Left ventricle myocardium superior (tissue), 1 donor: Measurements from ENCODE around the gene ZNF45. TPM values are rescaled to one million over a fixed set of nuclear protein-coding genes. Genes with fewer than 3 reads are reported as not detected.
"Not testable (repeated sequence)": the region's sequence is repeated elsewhere in the genome, so short reads cannot be mapped to it uniquely, and the experiment has no call there.

Source experiments
- ATAC-seq: fragments of 200-7000 bp; cut with Tn5 transposase; one replicate; pipeline ENCODE4 v1.9.1; 2020; ENCODE audit warnings: mild to moderate bottlenecking, moderate library complexity
- DNase-seq: peaks from one replicate; pipeline ENCODE4 v3.0.0-alpha.2; 2020
- intact Hi-C: fragments of 100-400 bp; cut with micrococcal nuclease; formaldehyde crosslinking; loops from one replicate; pipeline ENCODE4 v1.11.0; 2022
- long read RNA-seq: library from polyadenylated mRNA; unstranded; transcript quantifications from one replicate; pipeline ENCODE4 v2.0.0, GENCODE V29; 2021
- total RNA-seq: library from RNA; stranded (reverse); fragmentation: NEBNext Ultra II Directional; extraction: Animal tissue kit (Norgen Biotek cat#: 25700); gene quantifications from one replicate; pipeline ENCODE4 v1.2.1, GENCODE V29; 2021
- donor health status: DM: no; HTN: yes; CAD: no; lungs with severe emphysema.

Gene ZNF45
- total RNA-seq = 8.9 TPM
- long read RNA-seq, partial matches to known transcripts = 0 of 7 reads
- long read RNA-seq, other reads (novel, unspliced or antisense) = 5 of 7 reads

DNA sequence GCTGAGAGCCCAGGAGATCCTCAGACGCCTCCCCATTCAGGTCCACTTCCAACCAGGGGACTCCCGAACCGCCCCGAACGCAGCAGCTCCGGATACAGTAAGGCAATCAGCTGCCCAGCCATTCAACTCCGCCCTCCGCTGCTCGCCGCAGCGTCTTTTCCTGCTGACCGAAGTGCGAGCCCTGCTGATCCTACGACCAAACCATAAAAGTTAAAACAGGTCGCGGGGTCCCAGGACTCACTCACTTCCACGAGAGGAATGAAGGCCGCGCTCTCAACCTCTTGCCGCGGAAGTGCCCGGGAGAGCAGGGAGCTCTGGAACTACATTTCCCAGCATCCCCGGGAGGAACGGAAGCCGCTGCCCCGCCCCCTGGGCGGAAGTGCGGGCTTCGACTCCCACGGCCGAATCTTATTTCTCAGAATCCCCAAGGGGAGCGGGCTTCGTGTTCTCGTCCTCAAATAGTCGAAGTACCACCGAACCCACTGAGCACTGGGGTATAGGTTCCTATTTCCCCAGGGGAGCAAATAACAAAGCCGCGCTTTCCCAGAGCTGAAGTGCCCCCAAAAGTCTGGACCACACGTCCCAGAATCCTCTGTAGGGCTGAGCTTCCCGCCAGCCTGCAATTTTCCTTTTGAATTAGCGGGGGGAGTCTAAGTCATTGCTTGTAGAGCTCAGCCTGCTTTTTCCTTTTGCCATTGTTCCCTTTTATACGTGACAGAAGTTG, at the start of gene ZNF45:
ZNF45 (minus strand) TSS at position 298 of the 724 bp plus-strand sequence. CDS start 13,097 bp downstream, outside the sequence.
- intact Hi-C loops = no loop called here
- DNase-seq (peak; percentile 90), ATAC-seq (peak; percentile 99)

GRCh38 chr19:43984687-43985000, 49.6 kb upstream of the ZNF45 start:
- DNase-seq (peak; percentile 34), ATAC-seq (peak; percentile 55)
- intact Hi-C loops = no loop called here

DNA sequence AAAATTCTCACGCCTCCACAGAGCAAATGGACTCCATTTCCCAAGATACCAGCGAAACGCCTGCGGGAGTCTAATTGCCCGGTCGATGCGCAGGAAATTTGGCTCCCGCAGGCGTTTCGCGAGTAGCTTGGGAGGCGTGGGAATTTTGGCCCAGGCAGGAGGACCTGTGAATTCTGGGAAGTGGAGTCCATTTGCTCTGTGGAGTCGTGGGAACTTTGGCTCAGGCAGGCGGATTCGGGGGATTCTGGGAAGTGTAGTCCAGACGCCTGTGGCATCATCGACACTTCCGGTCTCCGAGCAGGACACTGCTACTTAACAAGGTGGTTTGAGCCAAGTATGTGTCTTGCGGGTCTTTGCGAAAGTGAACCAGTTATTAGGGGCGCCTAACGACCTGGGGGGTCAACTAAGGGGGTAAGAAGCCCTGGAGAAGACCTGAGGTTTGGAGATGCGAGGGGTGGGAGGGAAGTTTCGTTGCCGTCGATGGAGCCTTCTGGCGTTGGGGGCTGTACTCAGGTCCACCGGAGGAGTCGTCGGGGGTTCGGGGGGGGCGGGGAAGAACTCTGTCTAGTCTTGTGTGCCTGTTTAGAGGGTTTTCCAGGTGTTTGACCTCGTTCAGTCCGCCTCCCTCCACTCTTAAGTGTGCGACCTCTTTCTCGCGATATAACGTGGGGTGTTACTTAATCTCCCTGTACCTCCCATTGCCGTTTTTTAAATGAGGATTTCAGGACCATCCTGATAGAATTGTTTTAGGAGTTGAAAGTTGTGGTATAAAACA, 49.0 kb upstream of the ZNF45 start, which contains the start of gene ZNF155:
ZNF155 (plus strand) TSS at position 277 of the 775 bp plus-strand sequence. CDS start 4,356 bp downstream, outside the sequence.
- peak; percentile 91 for DNase-seq
- ATAC-seq = peak; percentile 100
- intact Hi-C loops = no loop called here

DNA sequence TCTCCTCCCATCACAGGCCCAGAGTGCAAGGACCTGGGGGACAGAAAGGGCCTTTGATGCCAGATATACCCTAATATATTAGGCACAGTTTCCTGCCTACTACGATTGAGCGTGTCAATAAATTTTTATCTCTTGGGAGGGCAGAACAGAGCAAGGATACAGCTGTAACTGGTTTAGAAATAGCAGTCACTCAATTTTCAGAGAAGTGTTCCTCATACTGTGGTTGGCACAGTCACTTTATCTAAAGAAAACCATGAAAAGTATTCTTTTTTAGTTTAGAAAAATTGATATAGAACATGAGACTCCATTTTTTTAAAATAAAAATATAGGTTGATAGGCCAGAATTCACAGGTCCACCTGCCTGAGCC, 48.4 kb upstream of the ZNF45 start:
- intact Hi-C loops = no loop called here
- ATAC-seq (no peak), DNase-seq (no peak)

GRCh38 chr19:43976732-43977131, 41.6 kb upstream of the ZNF45 start:
- ATAC-seq (no peak), DNase-seq (no peak)
- intact Hi-C loops = no loop called here

GRCh38 chr19:43966079-43966694, 31.1 kb upstream of the ZNF45 start:
- intact Hi-C loops = no loop called here
- ATAC-seq = no peak

GRCh38 chr19:43960411-43960810, 25.3 kb upstream of the ZNF45 start:
- DNase-seq = no peak
- intact Hi-C loops = no loop called here
- no peak for ATAC-seq

More at GRCh38 chr19:43966079-43966694, 31.1 kb upstream of the ZNF45 start:
- DNase-seq = no peak

DNA sequence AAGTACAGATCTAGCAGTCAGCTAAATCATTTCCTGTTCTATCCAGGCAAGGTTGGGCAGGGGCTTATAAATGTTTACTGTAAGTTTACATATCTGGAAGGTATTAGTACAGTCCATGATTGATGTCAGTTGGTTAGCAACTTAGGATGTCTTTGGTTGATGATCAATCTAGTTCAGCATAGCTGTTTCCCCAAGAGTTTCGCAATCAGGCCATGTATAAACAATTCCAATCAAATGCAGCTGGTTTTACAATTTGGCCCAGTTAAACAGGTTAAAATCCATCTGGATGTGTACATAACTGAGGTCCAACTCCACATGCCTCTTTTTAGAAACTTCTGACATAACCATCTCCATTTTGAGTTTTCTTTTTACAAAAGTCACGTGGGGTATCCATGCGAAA, 22.8 kb upstream of the ZNF45 start:
- DNase-seq = no peak
- intact Hi-C loops = no loop called here
- ATAC-seq = no peak

GRCh38 chr19:43956827-43957226, 21.7 kb upstream of the ZNF45 start:
- intact Hi-C loops = no loop called here
- DNase-seq (no peak), ATAC-seq (no peak)

DNA sequence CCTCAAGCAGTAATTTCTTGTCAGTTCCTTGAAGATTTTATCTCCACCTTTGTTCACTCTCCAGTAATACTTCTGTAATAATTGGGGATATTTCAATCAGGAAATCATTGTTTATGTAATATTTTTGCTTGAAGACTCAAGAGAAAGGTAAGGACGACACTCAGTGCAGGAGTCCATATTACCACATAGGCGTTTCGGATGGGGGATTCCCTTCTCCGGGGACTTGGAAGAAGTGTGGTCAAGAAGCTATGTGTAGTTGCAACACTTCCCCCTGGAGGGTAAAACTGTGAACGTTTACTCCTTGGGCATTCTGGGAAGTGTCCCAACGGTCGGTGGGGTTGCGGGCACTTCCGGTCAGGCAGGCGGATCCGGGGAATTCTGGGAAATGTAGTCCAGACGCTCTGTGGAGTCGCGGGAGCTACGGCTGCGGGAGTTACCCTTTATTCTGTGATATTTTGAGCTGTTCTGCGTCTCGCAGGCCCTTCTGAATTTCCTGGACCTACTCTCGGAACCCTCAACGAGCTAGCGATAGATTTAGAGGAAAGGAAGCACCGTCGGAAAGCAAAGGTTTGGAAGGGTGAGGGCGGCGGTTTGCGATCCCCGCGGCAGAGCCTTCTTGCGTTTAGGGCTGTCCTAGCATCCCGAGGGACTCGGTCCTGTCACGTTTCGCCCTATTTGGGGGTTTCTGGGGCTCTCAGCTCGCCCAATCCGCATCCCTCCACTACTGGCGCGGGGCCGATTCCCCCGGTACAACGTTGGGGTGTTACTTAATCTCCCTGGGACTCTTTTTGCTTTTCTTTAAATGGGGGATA, 16.0 kb upstream of the ZNF45 start, which contains the start of gene ZNF221:
ZNF221 (plus strand) TSS at position 395 of the 812 bp plus-strand sequence. CDS start 11,499 bp downstream, outside the sequence.
- intact Hi-C loops = no loop called here
- ATAC-seq = peak; percentile 100
- DNase-seq = peak; percentile 89

- ATAC-seq, intact Hi-C loops, DNase-seq: not testable (repeated sequence)
Observed at GRCh38 chr19:43949803-43950202, 14.7 kb upstream of the ZNF45 start.

DNA sequence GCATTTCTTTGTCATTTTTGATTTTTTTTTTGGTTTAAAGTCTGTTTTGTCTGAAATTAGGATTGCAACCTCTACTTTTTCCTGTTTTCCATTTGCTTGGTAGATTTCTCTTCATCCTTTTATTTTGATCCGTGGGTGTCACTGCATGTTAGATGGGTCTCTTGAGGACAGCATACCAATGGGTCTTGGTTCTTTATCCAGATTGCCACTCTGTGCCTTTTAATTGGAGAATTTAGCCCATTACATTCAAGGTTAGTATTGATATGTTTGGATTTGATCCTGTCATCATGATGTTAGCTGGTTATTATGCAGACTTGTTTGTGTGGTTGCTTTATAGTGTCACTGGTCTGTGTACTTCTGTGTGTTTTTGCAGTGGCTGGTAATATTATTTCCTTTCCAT, 12.3 kb upstream of the ZNF45 start:
- DNase-seq, ATAC-seq, intact Hi-C loops: not testable (repeated sequence)

DNA sequence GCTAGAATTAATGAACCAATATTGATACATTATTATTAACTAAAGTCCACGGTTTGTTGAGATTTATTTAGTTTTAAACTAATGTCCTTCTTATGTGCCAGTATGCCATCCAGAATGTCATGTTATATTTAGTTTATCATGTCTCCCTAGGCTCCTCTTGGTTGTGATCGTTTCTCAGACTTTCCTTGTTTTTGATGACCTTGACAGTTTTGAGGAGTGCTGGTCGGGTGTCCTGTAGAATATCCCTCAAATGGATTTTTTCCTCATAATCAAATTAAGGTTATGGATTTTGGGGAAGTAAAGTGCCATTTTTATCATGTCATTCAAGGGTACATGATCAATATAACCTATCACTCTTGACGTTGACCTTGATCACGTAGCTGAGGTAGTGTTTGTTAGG, 6.1 kb upstream of the ZNF45 start:
- DNase-seq (no peak), ATAC-seq (no peak)
- intact Hi-C loops = no loop called here

DNA sequence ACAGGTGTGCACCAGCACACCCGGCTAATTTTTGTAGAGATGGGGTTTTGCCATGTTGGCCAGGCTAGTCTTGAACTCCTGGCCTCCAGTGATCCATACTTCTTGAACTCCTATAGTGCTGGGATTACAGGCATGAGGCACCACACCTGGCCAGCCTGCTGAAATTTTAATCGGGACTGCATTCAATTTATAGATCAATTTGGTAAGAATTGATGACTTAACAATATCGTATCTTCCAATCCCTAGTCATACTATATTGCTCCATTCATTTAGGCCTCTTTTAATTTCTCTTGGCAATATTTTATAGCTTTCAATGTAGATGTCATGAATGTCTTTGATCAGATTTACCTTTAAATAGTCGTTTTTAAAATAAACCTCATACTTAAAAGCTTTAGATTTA, 5.6 kb upstream of the ZNF45 start:
- intact Hi-C loops = no loop called here

DNA sequence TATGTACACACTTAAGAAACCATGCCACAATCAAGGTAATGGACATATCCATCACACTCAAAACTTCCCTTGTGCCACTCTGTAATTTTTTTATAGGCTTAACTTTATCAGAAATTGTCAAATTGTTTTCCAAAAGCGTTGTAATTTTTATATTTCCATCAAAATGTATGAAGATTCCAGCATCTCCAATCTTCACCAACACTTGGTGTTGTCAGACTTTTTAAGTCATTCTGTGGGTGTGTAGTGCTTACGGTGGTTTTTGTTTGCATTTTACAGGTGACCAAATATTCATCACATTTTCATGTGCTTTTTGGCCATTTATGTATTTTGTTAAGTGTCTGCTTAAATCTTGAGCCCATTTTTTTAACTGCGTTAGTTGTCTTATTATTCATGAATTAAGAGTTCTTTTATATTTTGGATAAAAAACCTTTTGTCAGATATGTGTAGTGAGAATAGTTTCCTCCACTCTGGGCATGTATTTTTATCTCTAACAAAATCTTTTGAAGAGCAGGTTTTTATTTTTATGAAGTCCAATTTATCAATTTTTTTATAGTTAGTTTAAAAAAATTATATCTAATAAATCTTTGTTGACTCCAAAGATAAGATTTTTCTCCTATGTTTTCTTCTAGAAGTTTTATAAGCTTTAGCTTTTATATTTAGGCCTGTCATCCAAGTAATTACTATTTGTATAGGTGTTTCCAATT, 4.6 kb upstream of the ZNF45 start:
- ATAC-seq = no peak
- intact Hi-C loops = no loop called here
- DNase-seq = no peak

More for the DNA sequence above, 5.6 kb upstream of the ZNF45 start:
- ATAC-seq (no peak), DNase-seq (no peak)

DNA sequence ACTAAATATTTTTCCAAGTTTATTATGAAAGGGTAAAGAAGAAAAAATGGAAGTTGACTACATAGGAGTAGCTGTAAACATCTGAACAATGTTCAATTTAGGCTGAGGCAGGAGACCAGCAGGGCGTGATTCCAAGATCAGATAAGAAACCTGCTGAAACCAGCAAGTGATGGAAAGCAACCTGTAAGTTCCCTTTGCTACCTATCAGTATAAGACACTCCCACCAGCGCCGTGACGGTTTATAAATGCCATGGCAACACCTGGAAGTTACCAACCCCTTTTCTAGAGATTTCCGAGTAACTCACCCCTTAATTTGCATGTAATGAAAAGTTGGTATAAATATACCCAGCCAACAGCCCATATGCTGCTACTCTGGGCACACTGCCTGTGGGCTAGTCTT, 1.1 kb upstream of the ZNF45 start:
- no peak for ATAC-seq
- intact Hi-C loops = no loop called here
- DNase-seq = no peak

DNA sequence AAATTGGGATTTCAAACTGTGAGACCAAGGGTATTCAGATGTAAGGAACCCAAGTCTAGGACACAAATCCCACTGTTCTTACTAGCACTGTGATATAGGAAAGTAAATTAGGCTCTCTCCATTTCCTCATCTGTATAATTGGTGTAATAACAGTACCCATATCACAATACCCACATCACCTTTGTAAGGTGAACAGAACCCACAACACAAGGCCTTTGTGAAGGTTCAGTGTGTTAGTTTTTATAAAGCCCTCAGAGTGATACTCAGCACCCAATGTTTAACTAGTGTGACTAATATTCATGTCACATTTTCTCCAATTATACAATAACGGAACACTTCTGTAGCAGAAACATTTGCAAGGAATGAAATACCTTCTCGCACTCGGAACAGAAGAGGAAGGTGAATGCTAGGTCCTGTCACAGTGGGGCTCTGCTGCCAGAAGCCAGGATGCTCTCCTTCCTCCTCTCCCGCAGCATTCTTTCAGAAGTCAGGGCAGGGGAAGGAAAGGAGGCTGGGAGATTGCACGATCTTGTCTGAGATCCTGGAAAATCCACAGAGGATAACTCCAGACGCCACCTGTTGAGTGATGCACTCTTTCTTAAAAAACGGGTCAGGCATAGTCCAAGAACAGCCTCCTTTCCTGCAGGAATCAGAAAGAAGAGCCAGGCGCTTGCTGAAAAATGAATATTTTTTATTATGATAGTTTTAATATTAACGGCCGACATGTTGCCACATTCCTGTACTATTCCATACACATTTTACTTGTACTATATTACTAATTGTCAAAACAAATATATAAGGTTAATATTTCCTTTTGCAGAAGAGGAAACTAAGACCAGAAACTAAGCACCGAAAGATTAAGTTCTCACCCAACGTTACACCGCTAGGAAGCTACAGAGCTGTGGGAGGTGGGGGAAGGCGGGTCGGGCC, 762 bp downstream of the ZNF45 start:
- intact Hi-C loops = no loop called here
- DNase-seq (no peak), ATAC-seq (no peak)
